GM12865 (cell line): ENCODE measurements around the gene ATP5F1E.
"Not testable (repeated sequence)": the region's sequence is repeated elsewhere in the genome, so short reads cannot be mapped to it uniquely, and the experiment has no call there.

Source experiments
- DNase-seq: peaks from one replicate; pipeline ENCODE4 v3.0.0; 2010; ENCODE audit warnings: low read depth
- H3K4me3 ChIP-seq: 2 replicates; pipeline ENCODE4 v1.5.1; 2011; ENCODE audit warnings: mild to moderate bottlenecking, low read depth, low read length, control low read depth
- CTCF ChIP-seq: IDR thresholded peaks from 2 replicates; pipeline ENCODE4 v1.5.1; 2011; ENCODE audit warnings: low read length, control low read depth, low read depth, inconsistent platforms; ENCODE audit not compliant: insufficient read depth; ENCODE audit errors: missing control alignments

ATP5F1E gene

DNA sequence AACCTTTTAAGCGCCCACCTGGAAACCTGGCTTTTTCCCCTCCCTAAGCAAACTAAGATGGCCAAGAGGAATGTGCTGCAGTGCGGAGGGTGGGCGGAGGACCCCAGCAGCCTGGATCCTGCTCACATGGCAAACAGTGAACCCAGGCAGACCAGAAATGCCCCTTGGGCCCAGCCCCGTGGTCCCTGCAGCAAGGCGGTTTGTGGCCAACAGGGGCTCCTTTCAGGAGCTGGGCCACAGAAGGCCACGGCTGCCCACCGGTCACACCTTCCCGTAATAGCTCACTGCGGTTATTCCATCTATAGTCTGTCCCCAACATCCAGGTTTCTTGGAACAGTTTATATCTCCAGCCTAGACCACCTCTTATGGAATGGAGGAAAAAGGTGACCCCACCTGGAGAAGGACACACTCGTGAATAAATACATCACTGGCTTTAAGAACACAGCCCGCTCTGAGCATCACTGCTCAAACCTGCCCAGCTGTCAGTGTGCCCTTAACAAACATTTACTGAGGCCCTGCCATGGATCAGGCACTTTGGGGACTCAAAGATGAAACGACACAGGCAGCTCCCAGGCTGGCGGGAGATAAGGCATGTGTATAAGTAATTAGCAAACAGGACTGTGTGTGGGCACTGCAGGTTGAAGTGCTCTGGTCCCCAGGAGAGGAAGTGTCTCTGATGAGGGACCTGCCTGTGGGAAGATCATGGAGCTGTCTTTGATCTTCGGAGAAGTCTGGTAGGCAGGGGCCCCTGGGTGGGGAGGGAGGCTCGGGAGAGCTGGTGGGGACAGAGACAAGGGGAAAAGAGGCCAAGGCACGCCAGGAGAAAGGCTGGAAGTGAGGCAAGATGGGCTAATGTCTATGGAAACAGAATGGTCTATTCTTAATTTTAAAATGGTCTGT is 16.1 kb downstream of the ATP5F1E start:
- DNase-seq: no peak
- TF ChIP-seq CTCF: no peak
- H3K4me3 ChIP-seq: no peak overlapping the region

- DNase-seq: no peak
- TF ChIP-seq CTCF: no peak
- H3K4me3 ChIP-seq: no peak overlapping the region
Observed at GRCh38 chr20:59015411-59015810, 16.7 kb downstream of the ATP5F1E start.

GRCh38 chr20:59014680-59015389 is 17.3 kb downstream of the ATP5F1E start:
- DNase-seq: no peak
- TF ChIP-seq CTCF: no peak
- H3K4me3 ChIP-seq: no peak overlapping the region

GRCh38 chr20:59013959-59014608 is 18.1 kb downstream of the ATP5F1E start:
- H3K4me3 ChIP-seq: no peak overlapping the region
- no peak for TF ChIP-seq CTCF

DNA sequence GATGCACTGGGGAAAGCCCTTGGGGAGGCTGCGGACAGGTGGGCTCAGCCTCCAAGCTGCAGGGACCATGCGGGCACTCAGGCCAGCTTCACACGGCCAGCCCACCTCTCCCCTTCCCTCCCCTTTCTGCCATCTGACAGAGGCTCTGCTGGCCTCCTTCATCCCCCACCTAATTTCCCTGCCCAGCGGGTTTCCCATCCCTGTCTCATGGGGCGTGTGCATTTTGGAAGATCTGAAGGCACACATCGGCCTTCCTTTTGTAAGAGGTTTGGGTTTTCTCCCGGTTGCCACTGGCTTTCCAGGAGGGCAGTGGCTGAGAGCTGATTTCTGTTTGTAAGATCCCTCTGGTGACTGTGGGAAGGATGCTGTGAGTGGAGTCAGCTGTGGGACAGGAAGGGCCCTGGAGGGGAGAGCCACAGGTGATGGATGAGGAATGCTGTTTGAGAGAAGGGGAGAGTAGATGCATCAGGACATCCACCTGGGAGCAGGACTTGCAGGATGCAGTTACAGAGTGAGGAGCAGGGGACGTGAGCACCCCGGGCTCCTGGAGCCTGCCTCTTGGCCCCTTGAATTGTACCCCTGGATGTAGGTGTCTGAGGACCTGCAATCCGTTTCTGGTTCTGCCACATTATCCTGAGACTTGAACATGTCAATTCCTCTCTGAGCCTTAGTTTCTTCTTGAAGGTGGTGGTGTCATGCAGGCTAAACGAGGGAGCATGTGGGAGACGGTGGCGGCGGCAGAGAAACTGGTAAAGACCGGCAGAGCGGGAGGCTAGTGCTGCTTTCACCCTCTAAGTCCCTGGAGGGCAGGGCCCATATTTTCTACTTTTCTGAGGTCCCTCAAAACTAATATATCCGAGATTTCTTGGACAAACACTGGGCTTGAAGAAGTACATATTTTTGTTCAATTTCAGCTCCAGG is 18.8 kb downstream of the ATP5F1E start:
- no peak for TF ChIP-seq CTCF
- no peak overlapping the region for H3K4me3 ChIP-seq
- no peak for DNase-seq

More at GRCh38 chr20:59013959-59014608, 18.1 kb downstream of the ATP5F1E start:
- DNase-seq: no peak

GRCh38 chr20:59011874-59012157 is 20.3 kb downstream of the ATP5F1E start:
- H3K4me3 ChIP-seq, DNase-seq: not testable (repeated sequence)
